HCT116 (cell line): ENCODE results near the gene TAS2R14. TPM values are rescaled to one million over a fixed set of nuclear protein-coding genes. Genes with fewer than 3 reads are reported as not detected.

Source experiments
- ATAC-seq: fragments of 200-7000 bp; cut with Tn5 transposase; 2 replicates; pipeline ENCODE4 v1.9.1; 2020; ENCODE audit warnings: mild to moderate bottlenecking, moderate library complexity
- BruUV-seq: library from RNA; stranded (reverse); fragments of 400-500 nt; replicated peaks from 2 replicates; lab custom pipeline; 2021; lab: Mats Ljungman, UMichigan
- CTCF ChIA-PET: fragments of 300-600 bp; sonication (Branson Sonifier 250); formaldehyde crosslinking; loops from one replicate; lab custom pipeline; 2021; ENCODE audit warnings: antibody characterized with exemption; lab: Charles Lee
- POLR2A ChIA-PET: fragments of 300-600, 350-600 bp; sonication (Branson Sonifier 250); formaldehyde crosslinking; loops from one replicate; lab custom pipeline; 2021; ENCODE audit warnings: antibody characterized with exemption; lab: Charles Lee
- RAD21 ChIA-PET, 2 experiments: fragments of 300-600 bp; sonication (Branson Sonifier 250); formaldehyde crosslinking; loops; one replicate each; lab custom pipeline; 2023; ENCODE audit warnings: low total read pairs in 2 of 2; ENCODE audit not compliant: uncharacterized antibody in 2 of 2, unreplicated experiment in 2 of 2, low non-redundant PET in 1 of 2; lab: Charles Lee
- DNase-seq: peaks from one replicate; pipeline ENCODE4 v3.0.0-alpha.2; 2010; ENCODE audit warnings: low read depth, low spot score
- H2AFZ ChIP-seq: fragments of 200-600 bp; shearing (Covaris generic), sonication (generic); 2 replicates; pipeline ENCODE4 v1.6.1; 2017; ENCODE audit warnings: low read depth, mixed run types, mixed read lengths, antibody characterized with exemption, low read length; ENCODE audit not compliant: poor library complexity, severe bottlenecking
- H3K27ac ChIP-seq: 2 replicates; pipeline ENCODE4 v1.5.1; 2012; ENCODE audit warnings: low read depth, low read length
- H3K27me3 ChIP-seq: fragments of 200-600 bp; sonication (generic); 2 replicates; pipeline ENCODE4 v1.6.1; 2016; ENCODE audit warnings: mixed run types, low read length, mixed read lengths; ENCODE audit not compliant: insufficient read depth
- H3K36me3 ChIP-seq, 2 experiments: fragments of 200-500 bp in 1 of 2; fragments of 200-600 bp in 1 of 2; sonication (Bioruptor generic) in 1 of 2; sonication (generic) in 1 of 2; 2 replicates each; pipeline versions ENCODE4 v1.5.1 to v1.6.1; 2014 to 2016; ENCODE audit warnings: low read length in 2 of 2, inconsistent platforms in 1 of 2, mixed read lengths in 1 of 2, mixed run types in 1 of 2; ENCODE audit not compliant: insufficient read depth in 2 of 2, control insufficient read depth in 1 of 2
- H3K4me1 ChIP-seq, 2 experiments: fragments of 200-600 bp in 1 of 2; sonication (generic) in 1 of 2; 2 replicates each; pipeline versions ENCODE4 v1.5.1 to v1.6.1; 2012 to 2017; ENCODE audit warnings: low read length in 2 of 2, inconsistent platforms in 1 of 2, mild to moderate bottlenecking in 1 of 2, mixed read lengths in 1 of 2, mixed run types in 1 of 2, moderate library complexity in 1 of 2; ENCODE audit not compliant: insufficient read depth in 2 of 2, control insufficient read depth in 1 of 2
- H3K4me2 ChIP-seq: fragments of 200-600 bp; sonication (generic); 2 replicates; pipeline ENCODE4 v1.6.1; 2017; ENCODE audit warnings: mixed run types, low read length, mixed read lengths
- H3K4me3 ChIP-seq, 2 experiments: fragments of 200-600 bp in 1 of 2; sonication (generic) in 1 of 2; replicated peaks in 1 of 2; 2 replicates each; pipeline ENCODE4 v1.5.1; 2011 to 2016; ENCODE audit warnings: low read length in 2 of 2, control low read depth in 1 of 2, low read depth in 1 of 2, mild to moderate bottlenecking in 1 of 2, mixed read lengths in 1 of 2, mixed run types in 1 of 2
- H3K79me2 ChIP-seq: fragments of 200-600 bp; sonication (generic); 2 replicates; pipeline ENCODE4 v1.6.1; 2017; ENCODE audit warnings: mild to moderate bottlenecking, mixed run types, low read length, moderate library complexity, mixed read lengths; ENCODE audit not compliant: insufficient read depth
- H3K9ac ChIP-seq: fragments of 200-600 bp; sonication (generic); 2 replicates; pipeline ENCODE4 v1.6.1; 2016; ENCODE audit warnings: low read length, mixed read lengths
- H3K9me2 ChIP-seq: fragments of 200-600 bp; sonication (generic), shearing (Covaris generic); 2 replicates; pipeline ENCODE4 v1.6.1; 2017; ENCODE audit warnings: mixed run types, mild to moderate bottlenecking, moderate library complexity; ENCODE audit not compliant: insufficient read depth
- H3K9me3 ChIP-seq, 2 experiments: fragments of 200-500 bp in 1 of 2; fragments of 200-600 bp in 1 of 2; sonication (Bioruptor generic) in 1 of 2; sonication (generic) in 1 of 2; 2 replicates each; pipeline ENCODE4 v1.6.1; 2014 to 2017; ENCODE audit warnings: low read length in 2 of 2, mixed read lengths in 2 of 2, inconsistent platforms in 1 of 2, low read depth in 1 of 2, mild to moderate bottlenecking in 1 of 2, mixed run types in 1 of 2, moderate library complexity in 1 of 2; ENCODE audit not compliant: control insufficient read depth in 1 of 2, insufficient read depth in 1 of 2
- H4K20me1 ChIP-seq: fragments of 200-600 bp; sonication (generic), shearing (Covaris generic); 2 replicates; pipeline ENCODE4 v1.6.1; 2017; ENCODE audit warnings: mixed run types, mild to moderate bottlenecking, moderate library complexity; ENCODE audit not compliant: insufficient read depth
- ATF3 ChIP-seq: IDR thresholded peaks from 2 replicates; pipeline ENCODE4 v1.6.1; 2012
- CBX3 ChIP-seq: IDR thresholded peaks from 2 replicates; pipeline ENCODE4 v1.6.1; 2012; ENCODE audit warnings: low read depth
- CTCF ChIP-seq, 3 experiments: fragments of 200-600 bp in 1 of 3; sonication (generic) in 1 of 3; IDR thresholded peaks in 2 of 3; conservative IDR thresholded peaks in 1 of 3; 2 replicates each; pipeline ENCODE4 v1.5.1; 2012 to 2017; ENCODE audit warnings: low read depth in 2 of 3, low read length in 2 of 3, antibody characterized with exemption in 1 of 3, borderline replicate concordance in 1 of 3, control low read depth in 1 of 3, mild to moderate bottlenecking in 1 of 3, mixed read lengths in 1 of 3, mixed run types in 1 of 3, moderate library complexity in 1 of 3; ENCODE audit not compliant: insufficient read depth in 1 of 3
- EGR1 ChIP-seq: IDR thresholded peaks from 2 replicates; pipeline ENCODE4 v1.6.1; 2012; ENCODE audit warnings: low read depth
- ELF1 ChIP-seq: IDR thresholded peaks from 2 replicates; pipeline ENCODE4 v1.6.1; 2012; ENCODE audit warnings: low read depth, borderline replicate concordance
- EZH2 ChIP-seq: fragments of 200-600 bp; sonication (generic); IDR thresholded peaks from 2 replicates; pipeline ENCODE4 v1.6.1; 2017; ENCODE audit warnings: antibody characterized with exemption, mixed run types
- EZH2phosphoT487 ChIP-seq: fragments of 200-600 bp; IDR thresholded peaks from 2 replicates; pipeline ENCODE4 v1.6.1; 2018; ENCODE audit warnings: antibody characterized with exemption, borderline replicate concordance
- FOSL1 ChIP-seq: IDR thresholded peaks from 2 replicates; pipeline ENCODE4 v1.6.1; 2012; ENCODE audit warnings: low read depth
- JUND ChIP-seq: IDR thresholded peaks from 2 replicates; pipeline ENCODE4 v1.6.1; 2012
- MAX ChIP-seq: IDR thresholded peaks from 2 replicates; pipeline ENCODE4 v1.6.1; 2012
- POLR2A ChIP-seq: IDR thresholded peaks from 2 replicates; pipeline ENCODE4 v1.7.0; 2011; ENCODE audit warnings: borderline replicate concordance; ENCODE audit not compliant: insufficient read depth, insufficient read length; ENCODE audit errors: extremely low read depth
- POLR2AphosphoS5 ChIP-seq: IDR thresholded peaks from 2 replicates; pipeline ENCODE4 v1.6.1; 2011; ENCODE audit warnings: mild to moderate bottlenecking, low read depth, low read length, moderate library complexity
- RAD21 ChIP-seq: IDR thresholded peaks from 2 replicates; pipeline ENCODE4 v1.6.1; 2012; ENCODE audit warnings: low read depth, mild to moderate bottlenecking
- REST ChIP-seq: IDR thresholded peaks from 2 replicates; pipeline ENCODE4 v1.6.1; 2012; ENCODE audit warnings: low read depth
- SIN3A ChIP-seq: IDR thresholded peaks from 2 replicates; pipeline ENCODE4 v1.6.1; 2012; ENCODE audit warnings: low read depth
- SP1 ChIP-seq: IDR thresholded peaks from 2 replicates; pipeline ENCODE4 v1.6.1; 2012; ENCODE audit warnings: low read depth
- ZFX ChIP-seq: fragments of 450-650 bp; IDR thresholded peaks from 2 replicates; pipeline ENCODE4 v1.6.1; 2017
- intact Hi-C: fragments of 100-400 bp; cut with micrococcal nuclease; formaldehyde crosslinking; loops from 2 replicates; pipeline ENCODE4 v1.10.0; 2022
- total RNA-seq: library from RNA; stranded (reverse); gene quantifications from one replicate; pipeline ENCODE4 v1.2.1, GENCODE V29; 2021; ENCODE audit not compliant: unreplicated experiment

Gene TAS2R14
- total RNA-seq, 1 experiment from 2014 or later, result 1.9 TPM

GRCh38 chr12:10919809-10920208, 19.3 kb downstream of the TAS2R14 start:
- ChIA-PET RAD21 (no interaction called here), CTCF (no interaction called here), POLR2A (no interaction called here)
- intact Hi-C loops, result no loop called here
- no peak for ATAC-seq
- no peaks in the 10 kb centered on the region for H3K79me2 ChIP-seq
- no peak overlapping the region for H2AFZ ChIP-seq
- DNase-seq, result no peak
- TF ChIP-seq POLR2AphosphoS5, result no peak
- TF ChIP-seq JUND, result no peak
- TF ChIP-seq MAX, result no peak
- no peak for TF ChIP-seq REST
- no peak for TF ChIP-seq CTCF (IDR thresholded peaks at IDR 0.05 in 2 of 3, conservative IDR thresholded peaks at IDR 0.05 in 1 of 3; ENCODE audit: borderline replicate concordance in 1 of 3, insufficient read depth in 1 of 3, low read depth in 2 of 3, low read length in 2 of 3)
- no peak for TF ChIP-seq ELF1
- TF ChIP-seq POLR2A, result no peak
- no peak for TF ChIP-seq SP1
- no peak for TF ChIP-seq ZFX
- no peak for TF ChIP-seq FOSL1
- TF ChIP-seq EGR1, result no peak
- no peak for TF ChIP-seq EZH2
- TF ChIP-seq EZH2phosphoT487, result no peak
- TF ChIP-seq RAD21, result no peak
- no peak for TF ChIP-seq CBX3
- no peak for TF ChIP-seq SIN3A
- no peak for TF ChIP-seq ATF3
- no peaks in the 10 kb centered on the region for H3K27me3 ChIP-seq
- H3K4me2 ChIP-seq, result no peak overlapping the region
- no peaks in the 10 kb centered on the region for H4K20me1 ChIP-seq
- H3K9ac ChIP-seq, result no peak overlapping the region
- H3K4me1 ChIP-seq, result no peaks in the 10 kb centered on the region
- H3K27ac ChIP-seq, result no peak overlapping the region
- H3K36me3 ChIP-seq, result no peaks in the 10 kb centered on the region
- no TSS peak for BruUV-seq
- no peak overlapping the region for H3K4me3 ChIP-seq
- no peaks in the 10 kb centered on the region for H3K9me2 ChIP-seq
- no peaks in the 10 kb centered on the region for H3K9me3 ChIP-seq
